ENCODE results near the gene STXBP6. TPM values are rescaled to one million over a fixed set of nuclear protein-coding genes. Genes with fewer than 3 reads are reported as not detected.

Gene STXBP6
- total RNA-seq, 2 experiments from 2014 or later: not detected

DNA sequence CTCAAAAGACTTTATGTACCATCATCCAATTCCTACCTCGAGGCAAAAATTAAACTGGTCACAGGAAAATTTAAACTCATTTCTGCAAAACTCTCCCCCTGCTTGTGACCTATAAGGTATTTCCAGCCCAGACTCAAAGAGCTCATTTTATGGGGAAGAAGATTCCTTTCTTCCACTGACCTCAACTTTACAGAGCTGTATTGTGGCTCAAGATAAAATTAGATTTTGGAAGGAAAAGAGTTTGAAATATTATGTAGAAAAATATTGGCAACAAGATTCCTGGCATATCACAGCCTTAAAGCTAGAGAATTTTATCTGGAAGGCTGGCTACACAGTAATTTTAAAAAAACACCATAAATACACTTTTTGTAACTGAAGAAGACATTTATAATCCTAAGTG is 91.7 kb downstream of the STXBP6 start:
- H3K4me3 Mint-ChIP-seq: no peak overlapping the region
- Histone ChIP-seq H3K4me3 (ENCODE audit: low read length) (no peak overlapping the region), H3K9me3 (ENCODE audit: control insufficient read depth in 1 of 2, insufficient read depth in 1 of 2, low read length in 2 of 2) (no peaks in the 10 kb centered on the region), H3K27ac (ENCODE audit: low read depth in 1 of 2, low read length in 2 of 2) (no peak overlapping the region), H3K27me3 (ENCODE audit: control insufficient read depth in 1 of 2, insufficient read depth in 2 of 2, low read length in 2 of 2) (no peaks in the 10 kb centered on the region), H3K36me3 (ENCODE audit: insufficient read depth, low read length) (no peaks in the 10 kb centered on the region), H3K4me1 (ENCODE audit: insufficient read depth, low read length) (no peaks in the 10 kb centered on the region)
- no peaks in the 10 kb centered on the region for H3K9me3 Mint-ChIP-seq
- no peak for DNase-seq
- H3K27ac Mint-ChIP-seq: no peak overlapping the region
- no peaks in the 10 kb centered on the region for H3K36me3 Mint-ChIP-seq (ENCODE audit: low read depth)
- H3K27me3 Mint-ChIP-seq: peaks cover 25% of the 10 kb centered on the region
- ChIA-PET CTCF (no interaction called here), POLR2A (no interaction called here)
- ATAC-seq (ENCODE audit: poor library complexity): no peak
- TF ChIP-seq, protein P1, sequence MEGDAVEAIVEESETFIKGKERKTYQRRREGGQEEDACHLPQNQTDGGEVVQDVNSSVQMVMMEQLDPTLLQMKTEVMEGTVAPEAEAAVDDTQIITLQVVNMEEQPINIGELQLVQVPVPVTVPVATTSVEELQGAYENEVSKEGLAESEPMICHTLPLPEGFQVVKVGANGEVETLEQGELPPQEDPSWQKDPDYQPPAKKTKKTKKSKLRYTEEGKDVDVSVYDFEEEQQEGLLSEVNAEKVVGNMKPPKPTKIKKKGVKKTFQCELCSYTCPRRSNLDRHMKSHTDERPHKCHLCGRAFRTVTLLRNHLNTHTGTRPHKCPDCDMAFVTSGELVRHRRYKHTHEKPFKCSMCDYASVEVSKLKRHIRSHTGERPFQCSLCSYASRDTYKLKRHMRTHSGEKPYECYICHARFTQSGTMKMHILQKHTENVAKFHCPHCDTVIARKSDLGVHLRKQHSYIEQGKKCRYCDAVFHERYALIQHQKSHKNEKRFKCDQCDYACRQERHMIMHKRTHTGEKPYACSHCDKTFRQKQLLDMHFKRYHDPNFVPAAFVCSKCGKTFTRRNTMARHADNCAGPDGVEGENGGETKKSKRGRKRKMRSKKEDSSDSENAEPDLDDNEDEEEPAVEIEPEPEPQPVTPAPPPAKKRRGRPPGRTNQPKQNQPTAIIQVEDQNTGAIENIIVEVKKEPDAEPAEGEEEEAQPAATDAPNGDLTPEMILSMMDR (IDR thresholded peaks at IDR 0.05): no peak
- no peaks in the 10 kb centered on the region for H3K4me1 Mint-ChIP-seq (ENCODE audit: low read depth)
- intact Hi-C loops (cut with DNase I, micrococcal nuclease): no loop called here

DNA sequence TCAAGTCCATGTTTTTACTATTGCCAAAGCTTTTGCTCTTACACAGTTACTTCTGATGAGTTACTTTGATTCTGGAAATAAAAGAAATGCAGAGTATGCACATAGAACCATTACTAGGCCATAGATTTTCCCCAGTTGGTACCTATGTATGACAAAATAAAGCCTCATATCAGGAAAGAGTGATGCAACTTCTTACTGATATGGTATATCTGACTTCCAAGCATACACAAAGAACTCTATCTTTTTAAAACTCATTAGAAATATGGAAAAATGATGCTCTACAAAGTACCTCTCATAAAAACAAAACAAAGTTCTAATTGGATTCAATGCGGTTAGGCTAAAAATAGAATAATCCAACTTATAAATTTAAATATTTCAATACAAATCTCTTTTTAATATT is 92.1 kb downstream of the STXBP6 start:
- no peaks in the 10 kb centered on the region for H3K9me3 ChIP-seq (ENCODE audit: control insufficient read depth in 1 of 2, insufficient read depth in 1 of 2, low read length in 2 of 2)
- no peaks in the 10 kb centered on the region for H3K36me3 ChIP-seq (ENCODE audit: insufficient read depth, low read length)
- TF ChIP-seq, protein P1 (IDR thresholded peaks at IDR 0.05): no peak
- ATAC-seq (ENCODE audit: poor library complexity) (no peak), DNase-seq (no peak)
- H3K4me3 Mint-ChIP-seq: no peak overlapping the region
- H3K27ac Mint-ChIP-seq: no peak overlapping the region
- H3K27ac ChIP-seq (ENCODE audit: low read depth in 1 of 2, low read length in 2 of 2): no peak overlapping the region
- no peaks in the 10 kb centered on the region for H3K9me3 Mint-ChIP-seq
- intact Hi-C loops (cut with DNase I, micrococcal nuclease): no loop called here
- H3K36me3 Mint-ChIP-seq (ENCODE audit: low read depth): no peaks in the 10 kb centered on the region
- H3K4me1 Mint-ChIP-seq (ENCODE audit: low read depth): no peaks in the 10 kb centered on the region
- ChIA-PET CTCF (no interaction called here), POLR2A (no interaction called here)
- H3K27me3 ChIP-seq (ENCODE audit: control insufficient read depth in 1 of 2, insufficient read depth in 2 of 2, low read length in 2 of 2): no peaks in the 10 kb centered on the region
- H3K4me1 ChIP-seq (ENCODE audit: insufficient read depth, low read length): no peaks in the 10 kb centered on the region
- no peak overlapping the region for H3K4me3 ChIP-seq (ENCODE audit: low read length)
- peaks cover 25% of the 10 kb centered on the region for H3K27me3 Mint-ChIP-seq

- Histone ChIP-seq H3K4me1 (ENCODE audit: insufficient read depth, low read length) (no peaks in the 10 kb centered on the region), H3K9me3 (ENCODE audit: control insufficient read depth in 1 of 2, insufficient read depth in 1 of 2, low read length in 2 of 2) (no peaks in the 10 kb centered on the region), H3K36me3 (ENCODE audit: insufficient read depth, low read length) (no peaks in the 10 kb centered on the region), H3K27me3 (ENCODE audit: control insufficient read depth in 1 of 2, insufficient read depth in 2 of 2, low read length in 2 of 2) (no peaks in the 10 kb centered on the region), H3K27ac (ENCODE audit: low read depth in 1 of 2, low read length in 2 of 2) (no peak overlapping the region), H3K4me3 (ENCODE audit: low read length) (no peak overlapping the region)
- intact Hi-C loops (cut with DNase I, micrococcal nuclease): no loop called here
- Mint-ChIP-seq H3K36me3 (ENCODE audit: low read depth) (no peaks in the 10 kb centered on the region), H3K27ac (no peak overlapping the region), H3K4me3 (no peak overlapping the region), H3K4me1 (ENCODE audit: low read depth) (no peaks in the 10 kb centered on the region), H3K27me3 (peaks cover 25% of the 10 kb centered on the region), H3K9me3 (no peaks in the 10 kb centered on the region)
- ATAC-seq (ENCODE audit: poor library complexity): no peak
- DNase-seq: no peak
- ChIA-PET CTCF (no interaction called here), POLR2A (no interaction called here)
- TF ChIP-seq, protein P1 (IDR thresholded peaks at IDR 0.05): no peak
These were observed 93.8 kb downstream of the STXBP6 start for GRCh38 chr14:24956104-24956503.

All from CD4-positive, alpha-beta T cell (primary cell).